ENCODE results near the gene SEC61B.
"Not testable (repeated sequence)": the region's sequence is repeated elsewhere in the genome, so short reads cannot be mapped to it uniquely, and the experiment has no call there.

The SEC61B gene

DNA sequence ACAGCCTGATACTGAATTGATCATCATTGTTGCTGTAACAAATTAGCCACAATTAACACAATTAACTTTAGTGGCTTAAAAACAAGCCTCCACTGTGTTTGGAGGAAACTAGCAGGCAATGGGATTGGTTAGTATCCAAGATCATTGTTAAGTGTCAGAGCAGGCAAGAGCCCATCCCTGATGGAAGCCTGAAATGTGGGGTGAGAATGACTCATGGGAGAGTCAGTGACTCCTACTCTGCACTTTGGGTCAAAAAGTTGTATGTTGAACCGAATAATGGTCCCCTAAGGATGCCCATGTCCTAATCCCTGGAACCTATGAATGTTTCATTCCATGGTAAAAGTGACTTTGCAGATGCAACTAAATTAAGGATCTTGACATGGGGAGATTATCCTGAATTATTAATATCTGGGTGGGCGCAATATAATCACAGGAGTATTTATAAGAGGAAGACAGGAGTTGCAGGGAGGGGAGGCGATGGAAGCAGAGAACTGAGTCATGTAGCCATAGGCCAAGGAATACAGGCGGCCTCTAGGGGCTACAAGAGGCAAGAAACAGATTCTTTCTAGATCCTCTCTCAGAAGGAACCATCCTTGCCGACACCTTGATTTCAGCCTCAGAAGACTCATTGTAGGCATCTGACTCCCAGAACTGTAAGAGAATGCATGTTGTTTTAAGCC is 29.2 kb upstream of the SEC61B start:
- no peak for DNase-seq (ENCODE audit: low read depth in 2 of 2)

- DNase-seq (ENCODE audit: low read depth in 2 of 2): no peak
These were observed 28.6 kb upstream of the SEC61B start for GRCh38 chr9:99193466-99193821.

DNA sequence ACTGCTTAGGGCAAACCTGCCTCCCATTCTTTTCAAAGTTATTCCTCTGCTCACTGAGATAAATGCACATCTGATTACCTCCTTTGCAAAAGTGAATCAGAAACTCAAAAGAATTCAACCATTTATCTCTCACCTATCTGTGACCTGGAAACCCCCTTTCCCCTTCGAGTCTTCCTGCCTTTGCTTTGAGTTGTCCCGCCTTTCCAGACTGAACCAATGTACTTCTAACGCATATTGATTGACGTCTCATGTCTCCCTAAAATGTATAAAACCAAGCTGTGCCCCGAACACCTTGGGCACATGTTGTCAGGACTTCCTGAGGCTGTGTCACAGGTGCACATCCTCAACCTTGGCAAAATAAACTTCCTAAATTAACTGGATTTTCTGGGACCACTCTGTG is 25.6 kb upstream of the SEC61B start:
- not testable (repeated sequence) for DNase-seq (ENCODE audit: low read depth in 2 of 2)

DNA sequence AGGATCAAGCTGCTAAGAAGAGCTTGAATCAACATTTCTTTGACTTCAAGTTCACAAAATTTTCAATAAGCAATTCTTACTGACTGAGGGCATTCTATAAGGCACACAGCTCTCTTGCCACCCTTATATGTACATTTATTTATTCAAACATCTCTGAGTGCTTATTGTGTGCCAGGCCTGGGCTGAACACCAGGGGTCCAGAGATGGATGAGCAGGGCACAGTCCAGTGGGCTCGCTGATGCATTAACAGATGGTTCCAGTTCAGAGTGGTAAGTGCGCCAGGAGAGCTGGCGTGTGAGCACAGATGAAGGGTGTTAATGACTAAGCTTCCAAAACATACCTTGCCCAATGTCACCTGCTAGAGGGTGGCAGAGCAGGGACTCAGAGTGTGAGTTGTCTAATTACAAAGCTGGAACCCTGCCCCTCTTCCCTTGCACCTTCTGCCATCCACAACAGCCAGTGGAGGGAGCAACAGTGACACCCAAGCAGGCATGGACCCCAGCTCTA is 24.9 kb upstream of the SEC61B start:
- no peak for DNase-seq (ENCODE audit: low read depth in 2 of 2)

- no peak for DNase-seq (ENCODE audit: low read depth in 2 of 2)
These were observed 24.1 kb upstream of the SEC61B start for GRCh38 chr9:99197987-99198386.

DNA sequence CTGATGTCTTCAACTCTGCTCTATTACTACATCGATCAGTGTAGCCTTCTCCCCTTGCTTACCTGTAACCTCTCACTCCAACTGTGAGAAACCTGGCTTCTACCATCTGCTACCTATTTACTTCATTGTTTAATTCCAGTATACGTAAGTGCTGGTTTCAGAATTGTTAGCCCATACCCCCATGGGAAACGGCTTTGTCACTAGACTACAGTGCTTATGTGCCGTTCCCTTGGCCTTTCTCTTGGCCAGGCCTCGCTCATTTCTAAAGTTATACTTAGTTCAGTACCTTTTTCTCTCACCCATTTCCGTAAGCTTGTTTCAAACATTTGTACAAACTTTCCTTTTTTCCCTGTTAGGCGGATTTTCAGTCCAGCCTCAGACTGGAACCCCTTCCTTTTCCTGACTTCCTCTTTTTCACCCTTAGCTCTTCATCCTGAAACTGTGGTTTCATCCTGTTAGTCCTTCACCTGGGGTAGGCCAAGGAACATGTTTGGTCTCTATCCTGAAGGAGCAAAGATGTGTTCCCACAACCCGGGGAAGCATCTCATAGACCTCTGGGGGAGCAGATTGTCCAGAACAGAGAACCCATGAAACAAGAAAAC is 22.0 kb upstream of the SEC61B start:
- no peak for DNase-seq (ENCODE audit: low read depth in 2 of 2)

DNA sequence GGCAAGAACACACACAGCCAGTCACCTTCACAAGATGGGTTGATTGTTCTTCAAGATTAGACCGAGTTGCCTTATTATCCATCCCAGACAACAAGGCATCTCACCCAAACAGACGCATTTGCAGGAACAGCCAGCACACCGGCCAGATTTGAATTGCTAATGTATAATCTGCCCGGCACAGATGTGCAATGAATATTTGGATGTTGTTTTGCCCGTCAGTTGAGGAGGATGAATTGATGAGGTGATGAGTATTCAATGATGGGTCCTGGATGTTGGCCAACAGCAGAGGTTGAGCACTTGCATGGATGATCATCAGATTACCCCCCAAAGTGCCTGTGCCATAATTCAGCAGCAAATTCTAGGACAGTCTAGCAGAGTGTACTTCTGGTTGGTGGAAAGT is 20.5 kb upstream of the SEC61B start:
- no peak for DNase-seq (ENCODE audit: low read depth in 2 of 2)

DNA sequence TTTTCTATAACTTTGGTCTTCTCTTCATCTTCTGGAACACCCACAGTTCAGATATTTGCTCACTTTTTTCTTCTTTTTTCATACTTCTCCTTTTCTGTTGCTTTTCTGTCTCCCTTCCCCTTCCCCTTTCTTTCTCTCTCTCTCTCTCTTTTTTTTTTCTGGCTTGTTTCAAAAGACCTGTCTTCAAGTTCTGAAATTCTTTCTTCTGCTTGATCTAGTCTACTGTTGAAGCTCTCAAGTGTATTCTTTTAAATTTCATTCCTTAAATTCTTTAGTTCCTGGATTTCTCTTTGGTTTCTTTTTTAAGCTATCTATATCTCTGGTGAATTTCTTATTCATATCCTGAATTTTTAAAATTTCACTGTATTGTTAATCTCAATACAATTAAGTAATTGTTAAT is 11.5 kb upstream of the SEC61B start:
- DNase-seq (ENCODE audit: low read depth in 2 of 2): no peak

- no peak for DNase-seq (ENCODE audit: low read depth in 2 of 2)
These were observed 10.3 kb upstream of the SEC61B start for GRCh38 chr9:99211746-99212145.

DNA sequence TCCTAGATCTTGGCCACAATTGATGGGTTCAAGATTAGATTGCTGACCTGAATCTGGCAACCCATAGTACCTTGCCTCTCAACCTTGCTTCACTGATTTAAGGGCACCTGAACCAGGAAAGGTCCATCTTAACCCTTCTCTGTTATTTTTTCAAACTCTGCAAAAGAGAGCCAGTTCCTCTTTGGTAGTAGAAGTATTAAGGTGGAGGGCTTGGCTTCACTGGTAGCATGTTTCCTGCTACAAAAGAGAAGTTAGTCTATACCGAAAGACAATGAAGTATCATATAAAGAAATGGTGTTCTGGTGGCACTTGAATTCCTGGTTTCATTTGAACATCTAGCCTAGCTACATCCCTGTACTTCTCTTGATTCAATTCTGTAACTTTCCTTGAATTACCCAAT is 8.9 kb upstream of the SEC61B start:
- no peak for DNase-seq (ENCODE audit: low read depth in 2 of 2)

- DNase-seq (ENCODE audit: low read depth in 2 of 2): no peak
These were observed 6.0 kb upstream of the SEC61B start for GRCh38 chr9:99216073-99216472.

GRCh38 chr9:99220011-99220410 is 2.1 kb upstream of the SEC61B start:
- DNase-seq (ENCODE audit: low read depth in 2 of 2): no peak

- DNase-seq (ENCODE audit: low read depth in 2 of 2): no peak
These were observed 839 bp upstream of the SEC61B start for GRCh38 chr9:99221266-99221620.

GRCh38 chr9:99222416-99223270 is 561 bp downstream of the SEC61B start:
- DNase-seq (ENCODE audit: low read depth in 2 of 2): no peak

- no peak for DNase-seq (ENCODE audit: low read depth in 2 of 2)
These were observed 2.4 kb downstream of the SEC61B start for GRCh38 chr9:99224445-99224844.

DNA sequence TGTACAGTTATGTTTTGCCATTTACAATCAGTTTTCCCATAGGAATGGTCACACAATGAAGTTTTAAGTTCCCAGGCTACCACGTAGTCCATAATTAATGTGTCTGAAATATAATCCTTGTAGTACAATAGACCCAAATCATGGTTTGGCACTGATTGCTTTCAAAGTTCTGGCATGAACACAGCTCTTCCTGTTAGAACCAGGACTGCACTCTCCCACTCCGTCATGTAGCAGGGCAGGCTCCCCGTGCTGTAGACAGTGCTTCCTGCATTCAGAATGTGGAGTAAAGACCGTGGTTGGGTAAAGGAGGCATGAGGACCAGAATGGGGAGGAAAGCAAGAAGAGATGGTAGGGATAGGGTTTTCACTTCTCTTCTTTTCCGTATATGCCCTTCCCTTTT is 4.0 kb downstream of the SEC61B start:
- DNase-seq (ENCODE audit: low read depth in 2 of 2): no peak

DNA sequence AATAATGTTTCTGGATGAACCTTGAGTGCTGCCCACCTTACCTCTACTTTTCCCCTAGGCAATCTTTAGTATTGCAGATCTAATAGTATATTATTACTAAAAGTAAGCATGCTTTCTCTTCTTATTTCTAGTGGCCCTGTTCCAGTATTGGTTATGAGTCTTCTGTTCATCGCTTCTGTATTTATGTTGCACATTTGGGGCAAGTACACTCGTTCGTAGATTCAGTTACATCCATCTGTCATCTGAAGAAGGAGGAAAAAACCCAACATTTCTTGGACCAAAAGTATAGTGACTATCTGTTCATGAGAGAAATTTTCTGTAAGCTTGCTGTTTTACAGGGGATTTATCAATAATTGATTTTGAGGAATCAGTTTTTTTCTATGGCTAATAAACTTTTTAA is 8.1 kb downstream of the SEC61B start:
- DNase-seq (ENCODE audit: low read depth in 2 of 2): no peak

GRCh38 chr9:99231711-99232110 is 9.6 kb downstream of the SEC61B start:
- no peak for DNase-seq (ENCODE audit: low read depth in 2 of 2)

- no peak for DNase-seq (ENCODE audit: low read depth in 2 of 2)
These were observed 12.5 kb downstream of the SEC61B start for GRCh38 chr9:99234618-99235017.

- no peak for DNase-seq (ENCODE audit: low read depth in 2 of 2)
These were observed 13.0 kb downstream of the SEC61B start for GRCh38 chr9:99235069-99235468.

GRCh38 chr9:99235926-99236634 is 14.0 kb downstream of the SEC61B start:
- DNase-seq (ENCODE audit: low read depth in 2 of 2): no peak

DNA sequence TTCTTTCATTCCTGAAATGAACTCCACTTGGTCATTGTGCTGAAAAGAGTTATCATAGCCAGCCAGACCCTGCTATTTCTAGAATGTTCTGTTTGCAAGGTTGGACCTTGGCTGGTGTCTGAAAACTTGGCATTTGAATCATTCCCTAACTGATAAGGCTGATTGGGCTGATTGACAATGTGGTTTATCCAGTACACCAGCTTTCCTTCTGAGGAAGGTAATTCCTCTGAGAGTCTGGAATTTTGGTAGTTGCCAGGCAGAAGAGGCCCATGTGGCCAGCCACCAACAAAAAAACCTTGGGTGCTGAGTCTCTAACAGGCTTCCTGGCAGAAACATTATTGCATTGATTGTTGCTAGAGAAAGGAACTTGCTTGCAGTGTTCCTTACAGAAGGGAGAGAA is 15.3 kb downstream of the SEC61B start:
- DNase-seq (ENCODE audit: low read depth in 2 of 2): no peak
